SJSA1 (cell line): Measurements from ENCODE around the gene CFAP47. TPM values are rescaled to one million over a fixed set of nuclear protein-coding genes. Genes with fewer than 3 reads are reported as not detected.
"Not testable (repeated sequence)": the region's sequence is repeated elsewhere in the genome, so short reads cannot be mapped to it uniquely, and the experiment has no call there.

Source experiments
- DNase-seq, 2 experiments: peaks; one replicate each; pipeline ENCODE4 v3.0.0-alpha.2; 2015 to 2020; ENCODE audit warnings: low spot score in 2 of 2, low read depth in 1 of 2
- H3K27ac ChIP-seq: fragments of 250-450 bp; sonication (Bioruptor Pico); 2 replicates; pipeline ENCODE4 v1.5.1; 2020; ENCODE audit warnings: mild to moderate bottlenecking, moderate library complexity
- H3K27me3 ChIP-seq: fragments of 250-450 bp; sonication (Bioruptor Pico); replicated peaks from 2 replicates; pipeline ENCODE4 v1.5.1; 2020; ENCODE audit warnings: mild to moderate bottlenecking, moderate library complexity
- H3K36me3 ChIP-seq: fragments of 250-450 bp; sonication (Bioruptor Pico); 2 replicates; pipeline ENCODE4 v1.5.1; 2020; ENCODE audit warnings: mild to moderate bottlenecking
- H3K4me1 ChIP-seq: fragments of 250-450 bp; sonication (Bioruptor Pico); replicated peaks from 2 replicates; pipeline ENCODE4 v1.6.1; 2021; ENCODE audit warnings: mild to moderate bottlenecking
- H3K4me3 ChIP-seq: fragments of 250-450 bp; sonication (Bioruptor Pico); 2 replicates; pipeline ENCODE4 v1.5.1; 2020; ENCODE audit warnings: mild to moderate bottlenecking
- H3K9me3 ChIP-seq: fragments of 250-450 bp; sonication (Bioruptor Pico); replicated peaks from 2 replicates; pipeline ENCODE4 v1.5.1; 2020; ENCODE audit warnings: mild to moderate bottlenecking
- total RNA-seq: library from RNA; depleted of rRNA; stranded (reverse); fragments of >200 nt; shearing (Covaris generic); gene quantifications from 2 replicates; pipeline ENCODE4 v1.2.3, GENCODE V29; 2014

Gene CFAP47
- total RNA-seq, 1 experiment from 2014 or later, result not detected

DNA sequence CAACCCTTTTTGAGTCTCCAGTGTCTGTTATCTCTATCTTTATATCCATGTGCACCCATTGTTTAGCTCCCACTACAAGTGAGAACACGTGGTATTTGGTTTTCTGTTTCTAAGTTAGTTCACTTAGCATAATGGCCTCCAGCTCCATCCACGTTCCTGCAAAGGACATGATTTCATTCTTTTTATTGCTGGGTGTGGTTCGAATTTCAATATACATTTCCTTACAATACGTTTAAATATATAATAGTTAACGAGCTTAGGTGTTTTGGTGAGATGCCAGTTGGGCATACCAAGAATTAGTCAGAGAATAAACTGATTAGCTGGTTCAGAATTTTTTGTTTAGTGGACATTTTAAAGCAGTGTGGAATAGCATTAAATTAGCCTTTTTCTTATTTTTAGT is 196.7 kb downstream of the CFAP47 start:
- no peak overlapping the region for H3K4me3 ChIP-seq
- H3K27me3 ChIP-seq, result no peaks in the 10 kb centered on the region
- H3K36me3 ChIP-seq, result no peaks in the 10 kb centered on the region
- DNase-seq, result no peak
- no peak overlapping the region for H3K27ac ChIP-seq
- H3K9me3 ChIP-seq, result no peaks in the 10 kb centered on the region
- no peaks in the 10 kb centered on the region for H3K4me1 ChIP-seq

DNA sequence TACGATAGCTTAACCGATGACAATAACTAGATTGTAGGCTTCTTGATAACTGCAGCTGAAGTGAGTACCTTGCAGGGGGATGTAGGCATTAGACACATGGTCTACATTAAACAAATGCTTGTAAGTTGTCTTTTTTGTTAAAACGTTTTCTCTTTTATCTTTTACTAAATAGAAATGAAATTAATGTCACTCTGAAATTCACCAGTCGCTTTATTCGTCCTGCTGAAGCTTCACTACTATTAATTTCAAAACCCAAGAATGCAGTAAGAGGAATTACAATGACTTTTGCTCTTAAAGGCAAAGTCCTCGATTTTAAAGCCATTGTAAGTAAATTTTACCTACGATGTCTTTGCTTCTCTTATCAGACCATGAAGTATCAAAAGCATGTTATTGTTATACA is 239.7 kb downstream of the CFAP47 start:
- Histone ChIP-seq H3K4me1 (no peaks in the 10 kb centered on the region), H3K4me3 (no peak overlapping the region), H3K9me3 (no peaks in the 10 kb centered on the region), H3K36me3 (no peaks in the 10 kb centered on the region), H3K27me3 (no peaks in the 10 kb centered on the region), H3K27ac (no peak overlapping the region)
- no peak for DNase-seq

DNA sequence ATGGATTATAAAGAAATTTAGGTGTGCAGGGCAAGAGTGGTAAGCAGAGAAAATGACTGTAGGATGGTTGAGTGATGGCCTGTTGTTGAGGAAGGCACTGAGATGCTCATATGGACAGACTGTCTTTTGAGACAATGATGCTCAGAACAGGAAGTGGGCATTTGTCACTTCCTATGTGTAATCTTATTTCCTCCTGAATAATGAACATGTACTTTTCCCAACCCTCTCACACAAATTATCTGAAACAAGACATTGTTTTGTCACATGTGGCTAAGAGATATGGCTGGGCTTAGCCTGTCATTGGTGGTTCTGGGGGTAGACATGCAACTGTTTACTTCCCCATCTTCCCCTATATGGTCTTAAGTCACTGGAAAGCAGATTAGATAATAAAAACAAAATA is 240.5 kb downstream of the CFAP47 start:
- no peak overlapping the region for H3K4me3 ChIP-seq
- H3K36me3 ChIP-seq, result no peaks in the 10 kb centered on the region
- DNase-seq, result no peak
- no peaks in the 10 kb centered on the region for H3K27me3 ChIP-seq
- no peaks in the 10 kb centered on the region for H3K9me3 ChIP-seq
- H3K4me1 ChIP-seq, result no peaks in the 10 kb centered on the region
- no peak overlapping the region for H3K27ac ChIP-seq

DNA sequence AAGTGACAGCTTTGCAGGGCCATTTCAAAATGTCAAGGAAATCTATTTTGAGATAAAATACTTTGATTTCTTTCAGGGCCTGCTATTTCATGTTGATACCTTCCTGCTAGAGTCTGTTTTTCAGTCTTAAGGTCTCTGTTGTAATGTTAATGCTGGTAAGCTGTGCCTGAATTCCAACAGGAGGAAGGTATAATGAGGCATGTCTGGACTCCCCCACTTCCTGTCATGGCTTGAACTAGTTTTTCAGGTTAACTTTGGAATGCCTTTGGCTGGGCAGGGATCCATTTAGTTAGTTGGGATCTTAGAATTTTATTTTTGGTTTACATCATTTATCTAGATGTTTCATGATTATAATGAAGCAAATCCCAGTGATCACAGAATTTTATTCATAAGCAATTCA is 279.0 kb downstream of the CFAP47 start:
- H3K36me3 ChIP-seq, result no peaks in the 10 kb centered on the region
- H3K9me3 ChIP-seq, result no peaks in the 10 kb centered on the region
- H3K4me1 ChIP-seq, result no peaks in the 10 kb centered on the region
- DNase-seq, result no peak
- no peaks in the 10 kb centered on the region for H3K27me3 ChIP-seq
- H3K4me3 ChIP-seq, result no peak overlapping the region
- no peak overlapping the region for H3K27ac ChIP-seq

DNA sequence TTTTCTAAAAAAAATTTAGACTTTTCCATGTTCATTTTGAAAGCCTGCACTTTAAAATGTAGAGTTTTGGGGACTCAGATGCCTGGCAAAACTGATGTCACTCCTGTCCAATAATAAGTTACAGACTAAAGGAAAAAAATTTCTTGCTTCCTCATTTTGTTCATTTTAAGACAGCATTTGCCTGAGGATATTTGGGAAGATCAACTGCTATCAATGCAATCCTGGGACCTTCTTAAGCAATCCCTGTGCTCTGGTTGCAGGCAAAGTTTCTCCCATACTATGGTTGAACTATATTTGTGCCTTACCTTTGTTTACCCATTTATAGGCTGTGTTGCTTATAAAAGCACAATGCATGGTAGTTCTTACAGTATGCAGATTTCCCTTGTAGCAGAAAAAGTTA is 280.4 kb downstream of the CFAP47 start:
- Histone ChIP-seq H3K36me3 (no peaks in the 10 kb centered on the region), H3K4me1 (no peaks in the 10 kb centered on the region), H3K27ac (no peak overlapping the region), H3K4me3 (no peak overlapping the region), H3K27me3 (no peaks in the 10 kb centered on the region), H3K9me3 (no peaks in the 10 kb centered on the region)
- DNase-seq, result no peak

DNA sequence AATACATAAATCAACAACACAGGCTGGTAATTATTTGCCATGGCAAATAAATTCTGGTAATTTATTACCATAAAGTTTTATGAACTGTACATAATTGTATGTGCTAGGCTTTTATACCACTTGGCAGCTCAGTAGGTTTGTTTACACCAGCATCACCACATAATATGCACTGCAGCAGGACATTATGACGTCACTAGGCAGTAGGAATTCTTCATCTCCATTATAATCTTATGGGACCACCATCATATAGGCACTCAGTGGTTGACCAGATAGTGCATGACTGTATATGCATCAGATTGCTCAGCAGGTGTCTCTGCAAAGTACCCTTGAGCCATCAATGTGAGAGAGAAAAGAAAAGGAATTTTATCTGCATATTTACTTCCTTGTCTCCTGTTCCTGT is 295.4 kb downstream of the CFAP47 start:
- Histone ChIP-seq H3K27me3 (no peaks in the 10 kb centered on the region), H3K36me3 (no peaks in the 10 kb centered on the region), H3K4me3 (no peak overlapping the region), H3K9me3 (no peaks in the 10 kb centered on the region), H3K27ac (no peak overlapping the region), H3K4me1 (no peaks in the 10 kb centered on the region)
- DNase-seq, result no peak

DNA sequence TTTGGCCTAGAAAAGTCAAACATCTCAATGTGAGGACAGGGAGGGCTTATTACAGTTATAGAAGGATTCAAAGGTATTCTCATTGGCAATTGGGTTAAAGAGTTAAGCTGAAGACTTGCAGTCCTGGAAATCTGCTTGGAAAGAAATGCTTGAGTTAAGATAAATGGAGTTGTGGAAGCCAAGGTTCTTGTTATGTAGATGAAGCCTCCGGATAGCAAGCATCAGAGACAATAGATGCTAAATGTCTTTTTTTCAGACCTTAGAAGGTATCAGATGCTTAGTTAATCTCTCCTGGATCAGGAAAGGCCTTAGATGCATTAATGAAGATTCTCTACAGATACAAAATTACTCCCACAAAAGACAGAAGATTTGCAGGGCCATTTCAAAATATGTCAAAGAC is 299.3 kb downstream of the CFAP47 start:
- H3K27ac ChIP-seq, result no peak overlapping the region
- no peak for DNase-seq
- no peak overlapping the region for H3K4me3 ChIP-seq
- H3K4me1 ChIP-seq, result no peaks in the 10 kb centered on the region
- no peaks in the 10 kb centered on the region for H3K27me3 ChIP-seq
- no peaks in the 10 kb centered on the region for H3K9me3 ChIP-seq
- no peaks in the 10 kb centered on the region for H3K36me3 ChIP-seq

DNA sequence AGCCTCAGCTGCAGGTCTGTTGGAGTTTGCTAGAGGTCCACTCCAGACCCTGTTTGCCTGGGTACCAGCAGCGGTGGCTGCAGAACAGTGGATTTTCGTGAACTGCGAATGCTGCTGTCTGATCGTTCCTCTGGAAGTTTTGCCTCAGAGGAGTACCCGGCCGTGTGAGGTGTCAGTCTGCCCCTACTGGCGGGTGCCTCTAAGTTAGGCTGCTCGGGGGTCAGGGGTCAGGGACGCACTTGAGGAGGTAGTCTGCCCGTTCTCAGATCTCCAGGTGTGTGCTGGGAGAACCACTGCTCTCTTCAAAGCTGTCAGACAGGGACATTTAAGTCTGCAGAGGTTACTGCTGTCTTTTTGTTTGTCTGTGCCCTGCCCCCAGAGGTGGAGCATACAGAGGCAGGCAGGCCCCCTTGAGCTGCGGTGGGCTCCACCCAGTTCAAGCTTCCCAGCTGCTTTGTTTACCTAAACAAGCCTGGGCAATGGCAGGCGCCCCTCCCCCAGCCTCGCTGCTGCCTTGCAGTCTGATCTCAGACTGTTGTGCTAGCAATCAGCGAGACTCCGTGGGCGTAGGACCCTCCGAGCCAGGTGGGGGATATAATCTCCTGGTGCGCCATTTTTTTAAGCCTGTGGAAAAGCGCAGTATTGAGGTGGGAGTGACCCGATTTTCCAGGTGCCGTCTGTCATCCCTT is 315.4 kb downstream of the CFAP47 start:
- not testable (repeated sequence) for H3K27me3 ChIP-seq, H3K27ac ChIP-seq, DNase-seq, H3K9me3 ChIP-seq, H3K4me3 ChIP-seq, H3K4me1 ChIP-seq, H3K36me3 ChIP-seq

DNA sequence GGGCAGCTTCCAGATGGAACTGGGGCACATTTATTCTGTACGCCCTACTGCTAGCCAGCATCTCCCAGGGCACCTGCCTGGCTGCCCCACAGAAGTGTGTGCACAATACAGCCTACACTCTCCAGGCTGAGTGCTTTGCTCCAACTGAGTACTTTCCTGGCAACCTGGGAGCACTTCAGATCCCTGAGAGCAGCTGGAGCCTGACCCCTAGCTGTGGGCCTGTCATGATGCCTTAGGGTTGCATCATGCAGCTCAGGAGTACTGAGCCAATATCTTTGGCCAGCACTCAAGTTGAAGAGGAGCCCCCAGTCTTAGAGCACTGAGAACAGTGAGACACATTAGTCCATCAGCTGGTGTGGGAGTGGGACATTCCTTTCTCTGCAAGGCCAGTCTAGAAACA is 321.9 kb downstream of the CFAP47 start:
- H3K4me1 ChIP-seq, result no peaks in the 10 kb centered on the region

DNA sequence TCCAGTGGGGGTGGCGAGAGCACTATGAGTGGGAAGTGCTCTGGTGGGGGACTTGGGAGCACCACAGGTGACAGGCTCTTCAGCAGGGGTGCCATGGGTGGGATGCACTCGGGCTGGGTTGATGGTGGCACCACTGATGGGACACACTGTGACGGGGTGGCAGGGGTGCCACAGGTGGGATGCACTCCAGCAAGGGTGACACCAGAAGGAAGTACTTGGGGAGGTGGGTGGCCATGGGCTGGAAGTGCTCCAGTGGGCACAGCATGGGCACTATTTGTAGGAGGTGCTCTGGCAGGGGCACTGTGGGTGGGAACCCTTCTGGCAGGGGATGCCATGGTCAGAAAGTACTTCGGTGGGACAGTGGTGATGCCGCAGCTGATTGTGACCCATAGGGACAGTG is 346.6 kb downstream of the CFAP47 start:
- no peaks in the 10 kb centered on the region for H3K9me3 ChIP-seq
- H3K27ac ChIP-seq, result no peak overlapping the region
- H3K36me3 ChIP-seq, result no peaks in the 10 kb centered on the region
- no peaks in the 10 kb centered on the region for H3K27me3 ChIP-seq
- DNase-seq, result no peak
- H3K4me1 ChIP-seq, result no peaks in the 10 kb centered on the region
- H3K4me3 ChIP-seq, result no peak overlapping the region

More for the DNA sequence above, 321.9 kb downstream of the CFAP47 start:
- H3K27me3 ChIP-seq, result no peaks in the 10 kb centered on the region
- H3K27ac ChIP-seq, result no peak overlapping the region
- DNase-seq, result no peak
- no peaks in the 10 kb centered on the region for H3K9me3 ChIP-seq
- no peaks in the 10 kb centered on the region for H3K36me3 ChIP-seq
- no peak overlapping the region for H3K4me3 ChIP-seq

DNA sequence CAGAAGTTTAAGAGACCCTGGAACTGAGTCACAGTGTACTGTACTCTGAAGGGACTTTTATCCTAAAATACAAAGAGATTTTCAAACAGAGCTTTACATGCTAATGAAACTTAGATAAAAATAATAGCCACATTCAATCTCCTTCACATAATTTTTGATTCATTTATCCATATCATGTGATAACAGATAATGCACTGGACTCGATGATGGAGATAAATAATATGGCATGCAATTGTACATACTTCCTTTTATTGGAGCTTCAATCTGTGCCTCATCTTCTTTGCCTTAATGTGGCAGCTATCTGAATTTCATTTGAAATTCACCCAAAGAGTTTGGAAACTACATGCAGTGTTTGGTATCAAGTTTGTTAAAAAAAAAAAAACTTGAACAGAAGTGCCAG is 390.6 kb downstream of the CFAP47 start:
- Histone ChIP-seq H3K9me3 (no peaks in the 10 kb centered on the region), H3K4me1 (no peaks in the 10 kb centered on the region), H3K4me3 (no peak overlapping the region), H3K27me3 (no peaks in the 10 kb centered on the region), H3K27ac (no peak overlapping the region), H3K36me3 (no peaks in the 10 kb centered on the region)
- DNase-seq, result no peak

DNA sequence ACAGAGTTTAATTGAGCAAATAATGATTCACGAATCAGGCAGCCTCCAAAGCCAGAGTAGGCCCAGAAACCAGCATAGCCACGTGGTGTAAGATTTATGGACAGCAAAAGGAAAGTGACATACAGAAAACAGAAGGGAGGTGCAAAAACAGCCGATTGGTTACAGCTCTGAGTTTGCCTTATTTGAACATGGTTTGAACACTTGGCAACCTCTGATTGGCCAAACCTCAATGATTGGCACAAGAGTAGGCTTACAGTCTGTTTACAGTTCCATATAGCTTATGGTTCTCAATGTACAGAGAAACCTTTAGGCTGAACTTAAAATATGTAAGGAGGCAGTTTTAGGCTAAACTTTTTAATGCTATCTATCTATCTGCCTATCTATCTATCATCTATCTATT is 394.8 kb downstream of the CFAP47 start:
- H3K36me3 ChIP-seq, result no peaks in the 10 kb centered on the region
- H3K27me3 ChIP-seq, result no peaks in the 10 kb centered on the region
- DNase-seq, result no peak
- H3K27ac ChIP-seq, result no peak overlapping the region
- no peak overlapping the region for H3K4me3 ChIP-seq
- no peaks in the 10 kb centered on the region for H3K4me1 ChIP-seq
- no peaks in the 10 kb centered on the region for H3K9me3 ChIP-seq

DNA sequence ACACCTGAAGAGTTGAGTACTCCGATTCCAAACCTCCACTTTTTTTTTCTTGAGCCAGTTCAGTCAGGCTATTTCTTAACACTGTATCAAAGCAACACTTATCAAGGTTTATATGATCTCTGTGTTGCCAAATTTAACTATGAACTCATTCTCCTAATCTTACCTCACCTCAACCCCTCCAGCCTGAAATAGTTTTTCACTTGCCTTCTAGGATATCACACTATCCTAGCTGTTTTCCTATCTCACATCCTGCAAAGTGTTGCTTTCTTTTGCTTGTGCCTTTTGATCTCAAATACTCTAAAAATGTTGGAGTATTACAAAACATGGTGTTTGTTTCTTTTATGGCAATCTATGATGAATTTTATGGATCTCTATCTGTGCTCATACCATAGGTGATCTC is 415.0 kb downstream of the CFAP47 start:
- Histone ChIP-seq H3K9me3 (no peaks in the 10 kb centered on the region), H3K27ac (no peak overlapping the region), H3K4me1 (no peaks in the 10 kb centered on the region), H3K36me3 (no peaks in the 10 kb centered on the region), H3K27me3 (no peaks in the 10 kb centered on the region), H3K4me3 (no peak overlapping the region)
- no peak for DNase-seq

DNA sequence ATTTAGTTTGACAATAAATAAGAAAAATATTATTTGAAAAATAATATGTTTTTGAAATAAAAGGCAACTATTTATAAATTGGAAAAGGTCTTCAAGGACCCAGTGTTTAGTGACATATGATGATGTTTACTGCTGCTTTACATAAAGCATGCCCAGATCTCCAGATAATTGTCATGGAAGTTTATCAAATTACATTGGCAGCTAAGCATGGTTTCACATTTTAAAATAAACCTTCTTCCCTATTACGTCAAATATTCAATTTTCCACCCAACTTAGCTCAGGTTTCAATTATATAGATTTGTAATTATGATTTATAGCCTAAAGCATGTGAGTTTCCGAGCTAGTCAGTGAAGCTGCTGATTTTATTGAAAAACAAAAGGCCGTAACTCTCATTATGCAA is 417.2 kb downstream of the CFAP47 start:
- DNase-seq, result no peak
- Histone ChIP-seq H3K4me1 (no peaks in the 10 kb centered on the region), H3K36me3 (no peaks in the 10 kb centered on the region), H3K9me3 (no peaks in the 10 kb centered on the region), H3K27me3 (no peaks in the 10 kb centered on the region), H3K27ac (no peak overlapping the region), H3K4me3 (no peak overlapping the region)

DNA sequence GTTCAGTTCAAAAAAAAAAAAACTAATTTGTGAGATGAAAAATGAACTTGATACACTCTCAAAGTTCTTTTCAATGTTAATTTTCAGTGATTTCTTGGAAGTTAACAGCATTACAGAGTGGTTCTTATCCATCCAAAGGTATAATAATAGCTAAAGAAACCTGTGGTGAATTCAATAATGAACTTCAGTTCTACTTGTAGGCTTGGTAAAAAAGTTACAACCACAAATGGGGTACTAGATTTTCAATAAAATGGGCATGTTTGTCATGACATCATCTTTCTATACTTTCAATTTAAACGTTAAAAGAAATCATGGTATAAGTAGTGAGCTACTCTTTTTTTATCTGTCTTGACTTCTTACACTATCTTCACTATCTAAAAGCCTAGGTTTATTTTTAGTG is 424.8 kb downstream of the CFAP47 start:
- no peak overlapping the region for H3K4me3 ChIP-seq
- no peak for DNase-seq
- no peak overlapping the region for H3K27ac ChIP-seq
- no peaks in the 10 kb centered on the region for H3K36me3 ChIP-seq
- no peaks in the 10 kb centered on the region for H3K9me3 ChIP-seq
- H3K4me1 ChIP-seq, result no peaks in the 10 kb centered on the region
- no peaks in the 10 kb centered on the region for H3K27me3 ChIP-seq
